BLaER1 (cell line): ENCODE measurements around the gene FAM107B.
"Not testable (repeated sequence)": the region's sequence is repeated elsewhere in the genome, so short reads cannot be mapped to it uniquely, and the experiment has no call there.

Experiments
- H3K27ac ChIP-seq: shearing (Covaris generic); formaldehyde crosslinking; 2 replicates; pipeline ENCODE4 v1.8.1; 2022
- H3K27me3 ChIP-seq: shearing (Covaris generic); formaldehyde crosslinking; 2 replicates; pipeline ENCODE4 v1.8.1; 2022
- H3K36me3 ChIP-seq: shearing (Covaris generic); formaldehyde crosslinking; 2 replicates; pipeline ENCODE4 v1.8.1; 2022
- H3K4me1 ChIP-seq: shearing (Covaris generic); formaldehyde crosslinking; 2 replicates; pipeline ENCODE4 v1.8.1; 2022
- H3K4me2 ChIP-seq: shearing (Covaris generic); formaldehyde crosslinking; 2 replicates; pipeline ENCODE4 v1.8.1; 2022
- H3K4me3 ChIP-seq: shearing (Covaris generic); formaldehyde crosslinking; 2 replicates; pipeline ENCODE4 v1.8.1; 2022
- H3K9ac ChIP-seq: shearing (Covaris generic); formaldehyde crosslinking; 2 replicates; pipeline ENCODE4 v1.8.1; 2022
- H3K9me3 ChIP-seq: shearing (Covaris generic); formaldehyde crosslinking; 2 replicates; pipeline ENCODE4 v1.8.1; 2022
- H4K20me1 ChIP-seq: shearing (Covaris generic); formaldehyde crosslinking; 2 replicates; pipeline ENCODE4 v1.8.1; 2022
- Cebpa-rat ChIP-seq: shearing (Covaris generic); IDR thresholded peaks from 2 replicates; pipeline ENCODE4 v1.8.1; 2022

FAM107B gene

DNA sequence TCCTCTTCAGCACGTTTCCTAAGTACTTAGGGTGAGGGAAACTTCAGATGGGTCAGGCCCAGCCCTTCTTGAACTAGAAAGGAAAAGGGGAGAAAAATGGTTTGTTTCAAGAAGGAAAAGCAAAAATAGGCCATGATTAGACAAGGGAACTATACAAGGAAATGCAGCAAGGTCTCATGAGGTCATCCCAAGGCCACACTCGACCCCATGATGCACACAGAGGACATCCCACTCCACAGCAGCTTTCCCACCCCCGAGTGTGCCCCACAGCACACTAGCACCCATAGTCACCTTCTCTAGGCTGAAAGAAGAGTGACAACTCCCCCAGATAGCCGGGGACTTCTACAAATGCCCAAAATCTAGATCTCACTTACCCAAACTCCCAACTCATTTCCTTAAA lies 173.4 kb downstream of the FAM107B start:
- H3K4me2 ChIP-seq, result peak overlapping the region; percentile 92
- H3K36me3 ChIP-seq, result peaks cover 57% of the 10 kb centered on the region
- H3K4me1 ChIP-seq, result peaks cover 58% of the 10 kb centered on the region
- no peaks in the 10 kb centered on the region for H3K27me3 ChIP-seq
- TF ChIP-seq Cebpa-rat, result no peak
- peaks cover 77% of the 10 kb centered on the region for H4K20me1 ChIP-seq
- H3K9ac ChIP-seq, result peak overlapping the region; percentile 96; the same call in 1 of the 2 replicates
- H3K27ac ChIP-seq, result peak overlapping the region; percentile 93
- no peaks in the 10 kb centered on the region for H3K9me3 ChIP-seq
- H3K4me3 ChIP-seq, result peak overlapping the region; percentile 95

DNA sequence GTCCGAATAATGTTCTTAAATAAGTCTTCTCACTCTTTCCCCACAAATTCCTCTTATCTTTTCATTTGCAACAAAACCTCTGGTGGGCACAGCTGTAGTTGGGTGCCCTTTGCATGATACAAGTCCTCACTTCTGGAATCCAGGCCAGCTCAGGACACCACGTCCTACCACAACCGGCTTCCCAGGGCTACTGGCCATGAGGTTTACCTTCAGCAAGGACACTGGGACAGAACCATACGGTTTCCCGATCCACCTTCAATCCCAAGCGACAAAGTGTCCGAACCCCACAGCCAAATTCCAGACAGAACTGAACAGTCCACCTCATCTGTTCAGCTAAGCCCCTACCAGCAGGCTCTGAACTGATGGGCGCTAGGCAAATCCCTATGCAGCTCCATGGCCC lies 174.6 kb downstream of the FAM107B start:
- TF ChIP-seq Cebpa-rat, result no peak
- Histone ChIP-seq H3K4me1 (peaks cover 56% of the 10 kb centered on the region), H3K36me3 (peaks cover 70% of the 10 kb centered on the region), H3K4me2 (no peak overlapping the region), H3K9ac (no peak overlapping the region), H3K4me3 (no peak overlapping the region), H3K27ac (no peak overlapping the region), H3K9me3 (no peaks in the 10 kb centered on the region), H3K27me3 (no peaks in the 10 kb centered on the region), H4K20me1 (peaks cover 89% of the 10 kb centered on the region)

DNA sequence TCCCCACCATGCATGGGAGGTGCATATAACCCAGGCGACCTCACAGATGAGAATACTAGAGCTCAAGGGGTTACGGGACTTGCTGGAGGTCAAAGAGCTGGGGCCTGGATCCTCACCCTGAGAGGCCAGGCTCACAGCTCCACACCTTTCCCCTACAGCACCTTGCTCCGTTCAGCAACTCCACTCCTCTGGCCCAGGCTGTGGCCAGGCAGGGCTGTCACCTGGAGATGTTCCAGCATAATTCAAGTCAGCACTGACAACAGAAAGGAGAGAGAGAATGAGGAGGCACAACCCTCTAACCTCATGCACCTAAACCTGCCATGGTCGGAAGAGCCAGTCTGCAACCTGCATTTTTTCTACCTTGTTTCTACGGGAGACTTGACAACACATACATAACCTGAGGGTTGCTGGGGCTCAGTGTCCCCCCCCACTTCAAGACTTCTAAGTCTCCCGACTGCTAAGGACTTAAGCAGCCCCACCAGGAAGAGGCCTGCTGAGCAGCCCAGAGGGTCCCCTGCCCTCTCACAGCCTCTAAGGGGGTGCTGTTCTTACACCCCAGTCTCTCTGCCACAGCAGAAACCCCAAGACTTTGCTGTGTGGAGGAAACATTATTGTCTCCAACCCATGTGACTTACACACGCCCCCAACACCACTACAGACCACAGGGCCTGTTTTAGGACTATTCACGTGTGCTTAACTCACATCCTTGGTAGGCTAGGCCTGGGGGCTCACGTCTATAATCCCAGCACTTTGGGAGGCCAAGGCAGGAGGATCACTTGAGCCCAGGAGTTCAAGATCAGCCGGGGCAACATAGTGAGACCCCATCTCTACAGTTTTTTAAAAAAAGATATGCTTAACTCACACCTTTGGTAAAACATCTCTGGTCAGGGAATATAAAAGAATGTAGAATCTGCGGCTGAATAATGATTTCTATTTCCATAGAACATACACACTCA lies 175.6 kb downstream of the FAM107B start:
- no peak overlapping the region for H3K9ac ChIP-seq
- no peak overlapping the region for H3K27ac ChIP-seq
- no peaks in the 10 kb centered on the region for H3K27me3 ChIP-seq
- H3K4me2 ChIP-seq, result peak overlapping the region; percentile 0; the same call in 1 of the 2 replicates
- H3K4me1 ChIP-seq, result peaks cover 49% of the 10 kb centered on the region
- no peaks in the 10 kb centered on the region for H3K9me3 ChIP-seq
- H3K36me3 ChIP-seq, result peaks cover 79% of the 10 kb centered on the region
- no peak overlapping the region for H3K4me3 ChIP-seq
- TF ChIP-seq Cebpa-rat, result no peak
- H4K20me1 ChIP-seq, result peaks cover 99% of the 10 kb centered on the region

DNA sequence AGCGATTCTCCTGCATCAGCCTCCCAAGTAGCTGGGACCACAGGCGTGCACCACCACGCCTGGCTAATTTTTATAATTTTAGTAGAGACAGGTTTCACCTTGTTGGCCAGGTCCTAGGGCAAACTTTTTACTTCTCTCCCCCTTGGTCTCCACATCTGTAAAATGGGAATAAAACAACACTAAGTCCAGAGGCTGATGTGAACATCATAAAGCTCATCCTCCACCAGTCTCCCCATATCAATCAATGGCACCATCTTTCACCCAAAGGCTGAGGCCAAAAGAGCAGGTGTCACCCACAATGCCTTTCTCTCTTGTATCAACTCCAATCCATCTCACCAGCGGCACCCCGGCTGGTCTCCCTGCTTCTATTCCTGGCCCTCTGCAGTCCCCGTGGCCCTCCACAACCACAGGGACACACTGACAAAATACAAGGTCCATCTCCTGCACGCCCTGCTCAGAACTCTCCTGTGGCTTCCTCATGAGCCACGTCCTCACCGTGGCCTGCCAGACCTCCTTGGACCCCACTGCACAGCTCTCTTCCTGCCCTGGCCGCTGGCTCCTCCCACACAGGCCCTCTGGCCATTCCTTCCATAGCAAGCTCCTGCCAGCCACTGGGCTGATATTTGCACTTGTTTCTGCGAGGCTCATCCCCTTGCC lies 179.0 kb downstream of the FAM107B start:
- Histone ChIP-seq H3K27ac (no peak overlapping the region), H4K20me1 (peaks cover 100% of the 10 kb centered on the region), H3K27me3 (no peaks in the 10 kb centered on the region), H3K9ac (no peak overlapping the region), H3K4me1 (peaks cover 52% of the 10 kb centered on the region), H3K4me3 (no peak overlapping the region), H3K4me2 (no peak overlapping the region), H3K36me3 (peaks cover 98% of the 10 kb centered on the region), H3K9me3 (no peaks in the 10 kb centered on the region)
- no peak for TF ChIP-seq Cebpa-rat

DNA sequence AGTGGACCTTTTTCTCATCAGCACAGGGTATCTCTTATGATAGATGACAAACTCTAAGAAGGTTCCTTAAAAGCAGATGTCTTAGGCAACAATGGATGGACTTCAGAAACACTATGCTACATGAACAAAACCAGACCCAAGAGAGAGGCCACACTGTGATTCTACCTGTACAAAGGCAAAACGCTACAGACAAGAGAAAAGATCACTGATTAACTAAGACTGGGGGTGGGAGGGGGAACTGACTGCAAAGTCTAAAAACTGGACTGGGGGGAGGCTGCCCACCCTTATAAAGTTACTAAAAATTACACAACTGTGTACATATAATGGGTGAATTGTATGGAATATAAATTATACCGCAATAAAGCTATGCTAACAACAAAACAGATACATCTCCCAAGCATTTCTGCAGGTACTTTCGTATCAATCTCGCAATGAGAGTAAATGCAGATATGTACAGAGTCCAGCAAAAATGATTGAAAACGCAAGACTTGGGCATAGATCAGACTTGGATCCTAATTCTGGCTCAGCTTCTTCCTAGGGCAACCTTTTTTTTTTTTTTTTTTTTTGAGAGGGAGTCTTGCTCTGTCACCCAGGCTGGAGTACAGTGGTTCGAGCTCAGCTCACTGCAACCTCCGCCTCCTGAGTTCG lies 179.7 kb downstream of the FAM107B start:
- H4K20me1 ChIP-seq, result peaks cover 100% of the 10 kb centered on the region
- peaks cover 98% of the 10 kb centered on the region for H3K36me3 ChIP-seq
- no peak for TF ChIP-seq Cebpa-rat
- no peak overlapping the region for H3K27ac ChIP-seq
- H3K27me3 ChIP-seq, result no peaks in the 10 kb centered on the region
- no peak overlapping the region for H3K4me3 ChIP-seq
- H3K9ac ChIP-seq, result no peak overlapping the region
- no peaks in the 10 kb centered on the region for H3K9me3 ChIP-seq
- no peak overlapping the region for H3K4me2 ChIP-seq
- peaks cover 52% of the 10 kb centered on the region for H3K4me1 ChIP-seq

DNA sequence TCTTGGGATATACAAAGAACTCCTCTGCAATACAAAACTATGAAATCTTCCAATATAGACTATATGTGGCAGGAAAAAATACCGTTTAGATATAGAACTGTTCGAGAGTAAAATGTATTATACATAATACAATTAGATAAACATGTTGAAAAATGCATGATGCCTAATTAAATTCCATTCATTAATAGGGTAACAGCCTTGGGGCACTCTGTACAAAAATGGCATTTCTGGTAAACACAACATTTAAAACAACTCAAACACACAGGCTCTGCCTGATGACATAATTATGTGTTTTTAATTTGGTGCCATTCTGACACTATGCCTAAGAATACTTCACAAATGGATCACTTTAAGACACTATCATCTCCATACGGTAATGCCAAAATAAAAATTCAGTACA lies 180.9 kb downstream of the FAM107B start:
- Histone ChIP-seq H3K27ac (no peak overlapping the region), H4K20me1 (peaks cover 100% of the 10 kb centered on the region), H3K4me1 (peaks cover 55% of the 10 kb centered on the region), H3K36me3 (peaks cover 98% of the 10 kb centered on the region), H3K9ac (no peak overlapping the region), H3K27me3 (no peaks in the 10 kb centered on the region), H3K4me3 (no peak overlapping the region), H3K9me3 (no peaks in the 10 kb centered on the region), H3K4me2 (no peak overlapping the region)
- TF ChIP-seq Cebpa-rat, result no peak

DNA sequence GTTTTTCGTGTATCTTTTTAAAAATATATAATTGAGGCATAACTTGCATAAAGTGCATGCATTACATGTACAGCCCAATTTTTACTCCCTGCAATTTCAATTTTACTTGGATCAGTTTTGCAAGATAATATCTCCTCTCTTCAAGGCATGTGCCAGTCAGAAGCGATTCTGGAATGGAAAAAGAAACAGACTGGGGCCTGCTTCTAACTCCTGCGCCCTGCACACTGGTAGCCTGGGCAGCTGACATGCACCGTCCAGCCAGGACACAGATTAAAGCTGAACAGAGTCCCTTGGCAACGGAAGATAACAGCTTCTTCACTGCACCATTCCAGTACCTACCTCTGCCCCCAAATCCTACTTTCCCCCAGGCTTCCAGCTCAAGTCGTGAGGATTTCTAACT lies 182.1 kb downstream of the FAM107B start:
- peaks cover 60% of the 10 kb centered on the region for H3K4me1 ChIP-seq
- H3K27ac ChIP-seq, result no peak overlapping the region
- no peaks in the 10 kb centered on the region for H3K9me3 ChIP-seq
- H4K20me1 ChIP-seq, result peaks cover 100% of the 10 kb centered on the region
- no peak overlapping the region for H3K9ac ChIP-seq
- TF ChIP-seq Cebpa-rat, result no peak
- H3K4me3 ChIP-seq, result no peak overlapping the region
- peaks cover 98% of the 10 kb centered on the region for H3K36me3 ChIP-seq
- H3K27me3 ChIP-seq, result no peaks in the 10 kb centered on the region
- no peak overlapping the region for H3K4me2 ChIP-seq

DNA sequence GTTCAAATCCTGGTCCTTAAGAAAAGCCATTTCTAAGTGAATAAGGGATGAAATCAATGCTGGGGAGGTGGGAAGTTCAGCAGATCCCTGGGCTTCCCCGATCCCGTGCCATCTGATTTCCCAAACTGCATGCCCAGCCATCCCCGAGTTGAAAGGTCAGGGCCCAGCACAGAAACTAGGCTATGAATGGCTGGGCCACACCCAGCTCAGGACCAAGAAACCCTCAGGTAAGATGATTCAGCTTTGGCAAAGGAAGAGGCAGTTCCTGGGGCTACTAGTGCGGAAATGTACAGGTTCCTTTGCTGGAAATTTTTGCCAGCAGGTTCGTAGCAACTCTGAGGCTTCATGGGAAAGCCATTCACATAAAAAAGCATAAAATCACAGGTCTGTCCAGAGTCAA lies 182.7 kb downstream of the FAM107B start:
- H3K4me2 ChIP-seq, result no peak overlapping the region
- H3K36me3 ChIP-seq, result peaks cover 97% of the 10 kb centered on the region
- no peak overlapping the region for H3K4me3 ChIP-seq

DNA sequence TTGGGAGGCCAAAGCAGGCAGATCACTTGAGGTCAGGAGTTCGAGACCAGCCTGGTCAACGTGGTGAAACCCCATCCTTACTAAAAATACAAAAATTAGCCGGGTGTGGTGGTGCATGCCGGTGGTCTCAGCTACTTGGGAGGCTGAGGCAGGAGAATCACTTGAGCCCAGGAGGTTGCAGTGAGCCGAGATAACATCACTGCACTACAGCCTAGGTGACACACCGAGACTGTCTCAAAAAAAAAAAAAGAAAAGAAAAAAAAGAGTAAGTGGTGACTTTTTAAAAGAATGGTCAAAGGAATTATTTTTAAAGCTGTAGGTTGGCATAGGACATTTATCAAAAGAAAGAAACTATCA lies 185.8 kb downstream of the FAM107B start:
- peaks cover 100% of the 10 kb centered on the region for H4K20me1 ChIP-seq
- H3K4me3 ChIP-seq, H3K27me3 ChIP-seq, H3K9me3 ChIP-seq: not testable (repeated sequence)
- H3K4me1 ChIP-seq, result peaks cover 85% of the 10 kb centered on the region
- H3K27ac ChIP-seq, result peak overlapping the region; percentile 60; the same call in 1 of the 2 replicates
- H3K36me3 ChIP-seq, result peaks cover 95% of the 10 kb centered on the region
- H3K4me2 ChIP-seq, result peak overlapping the region; percentile 63
- H3K9ac ChIP-seq, result 0 out of 2 replicates have a peak overlapping the region, but pooled peaks have one; percentile 51

More for the DNA sequence above, 182.7 kb downstream of the FAM107B start:
- H3K4me1 ChIP-seq, result peaks cover 62% of the 10 kb centered on the region
- no peaks in the 10 kb centered on the region for H3K9me3 ChIP-seq
- H3K27me3 ChIP-seq, result no peaks in the 10 kb centered on the region
- no peak for TF ChIP-seq Cebpa-rat
- no peak overlapping the region for H3K9ac ChIP-seq
- H3K27ac ChIP-seq, result no peak overlapping the region
- peaks cover 100% of the 10 kb centered on the region for H4K20me1 ChIP-seq
